Endothelial cell of umbilical vein (primary cell): ENCODE measurements around the gene RHOBTB1. TPM values are rescaled to one million over a fixed set of nuclear protein-coding genes. Genes with fewer than 3 reads are reported as not detected.

Experiments used
- BruUV-seq: library from RNA; stranded (reverse); fragments of 400-500 nt; replicated peaks from 2 replicates; lab custom pipeline; 2021; lab: Mats Ljungman, UMichigan
- CTCF ChIA-PET: fragments of 300-600, 350-600 bp; sonication (Branson Sonifier 250); formaldehyde crosslinking; loops from one replicate; lab custom pipeline; 2021; ENCODE audit warnings: antibody characterized with exemption, inconsistent platforms; lab: Charles Lee
- POLR2A ChIA-PET: fragments of 300-600, 350-600 bp; sonication (Branson Sonifier 250); formaldehyde crosslinking; loops from one replicate; lab custom pipeline; 2021; ENCODE audit warnings: antibody characterized with exemption, inconsistent platforms; lab: Charles Lee
- DNase-seq: peaks from one replicate; pipeline ENCODE4 v3.0.0-alpha.2; 2011; ENCODE audit warnings: low read depth, low spot score
- FAIRE-seq: peaks from 2 replicates; lab custom pipeline; 2011; peaks lifted over from hg19 to GRCh38; lab: Jason Lieb, UNC
- H2AFZ ChIP-seq: 2 replicates; pipeline ENCODE4 v1.6.0; 2012; ENCODE audit warnings: low read depth, low read length, control low read depth, inconsistent platforms
- H3K27ac ChIP-seq: 2 replicates; pipeline ENCODE4 v1.5.1; 2011; ENCODE audit warnings: low read depth, mild to moderate bottlenecking, control low read depth, low read length, moderate library complexity; ENCODE audit not compliant: insufficient read depth
- H3K27me3 ChIP-seq, 2 experiments: 2 replicates each; pipeline versions ENCODE4 v1.6.0 to v1.6.1; 2011; ENCODE audit warnings: low read length in 2 of 2, mixed read lengths in 1 of 2; ENCODE audit not compliant: control insufficient read depth in 2 of 2, insufficient read depth in 2 of 2
- H3K36me3 ChIP-seq, 2 experiments: 2 replicates in 1 of 2; 3 replicates in 1 of 2; pipeline ENCODE4 v1.5.1; 2011; ENCODE audit warnings: low read length in 2 of 2, mild to moderate bottlenecking in 1 of 2, moderate library complexity in 1 of 2; ENCODE audit not compliant: control insufficient read depth in 2 of 2, insufficient read depth in 2 of 2; ENCODE audit errors: extremely low read depth in 1 of 2
- H3K4me1 ChIP-seq: 3 replicates; pipeline ENCODE4 v1.5.1; 2011; ENCODE audit warnings: mild to moderate bottlenecking, low read length; ENCODE audit not compliant: control insufficient read depth, insufficient read depth; ENCODE audit errors: extremely low read depth
- H3K4me2 ChIP-seq: 2 replicates; pipeline ENCODE4 v1.6.1; 2011; ENCODE audit warnings: low read length, control low read depth, mixed read lengths; ENCODE audit not compliant: insufficient read depth
- H3K4me3 ChIP-seq, 3 experiments: fragments of 200-600 bp in 1 of 3; sonication (generic), shearing (Covaris generic) in 1 of 3; replicated peaks in 1 of 3; 2 replicates each; pipeline ENCODE4 v1.5.1; 2011 to 2016; ENCODE audit warnings: control low read depth in 3 of 3, low read length in 3 of 3, mild to moderate bottlenecking in 2 of 3, inconsistent platforms in 1 of 3, low read depth in 1 of 3, moderate library complexity in 1 of 3; ENCODE audit not compliant: insufficient read depth in 1 of 3
- H3K79me2 ChIP-seq: 2 replicates; pipeline ENCODE4 v1.6.0; 2012; ENCODE audit warnings: low read length, inconsistent platforms; ENCODE audit not compliant: control insufficient read depth, insufficient read depth
- H3K9ac ChIP-seq: replicated peaks from 2 replicates; pipeline ENCODE3; 2011; ENCODE audit warnings: low read length, control low read depth; ENCODE audit not compliant: insufficient read depth; ENCODE audit errors: extremely low read depth
- H3K9me1 ChIP-seq: replicated peaks from 3 replicates; pipeline ENCODE4 v1.6.0; 2011; ENCODE audit warnings: mild to moderate bottlenecking, low read length; ENCODE audit not compliant: control insufficient read depth, insufficient read depth; ENCODE audit errors: extremely low read depth
- H3K9me3 ChIP-seq: replicated peaks from 2 replicates; pipeline ENCODE4 v1.5.1; 2012; ENCODE audit warnings: low read length, inconsistent platforms; ENCODE audit not compliant: control insufficient read depth, insufficient read depth
- H4K20me1 ChIP-seq: replicated peaks from 2 replicates; pipeline ENCODE3; 2011; ENCODE audit warnings: mild to moderate bottlenecking, low read length; ENCODE audit not compliant: control insufficient read depth, insufficient read depth; ENCODE audit errors: extremely low read depth
- EZH2 ChIP-seq: IDR thresholded peaks from 2 replicates; pipeline ENCODE4 v1.6.1; 2012; ENCODE audit warnings: borderline replicate concordance, low read depth, mild to moderate bottlenecking, moderate library complexity, low read length, inconsistent platforms; ENCODE audit not compliant: severe bottlenecking
- FOS ChIP-seq: IDR thresholded peaks from 2 replicates; pipeline ENCODE4 v1.6.1; 2011; ENCODE audit warnings: mild to moderate bottlenecking, low read length, moderate library complexity, borderline replicate concordance; ENCODE audit not compliant: insufficient read depth
- GATA2 ChIP-seq: IDR thresholded peaks from 2 replicates; pipeline ENCODE4 v1.7.0; 2011; ENCODE audit warnings: low read depth, mild to moderate bottlenecking, moderate library complexity, mixed read lengths, low read length; ENCODE audit not compliant: insufficient read length, insufficient read depth
- JUN ChIP-seq: IDR thresholded peaks from 2 replicates; pipeline ENCODE4 v1.6.1; 2011; ENCODE audit warnings: borderline replicate concordance, low read depth; ENCODE audit not compliant: insufficient read length, insufficient read depth
- MYC ChIP-seq: IDR thresholded peaks from one replicate; pipeline ENCODE4 v1.6.1; 2011; ENCODE audit warnings: mild to moderate bottlenecking, low read depth, low read length
- POLR2A ChIP-seq: IDR thresholded peaks from 2 replicates; pipeline ENCODE4 v1.6.1; 2012; ENCODE audit warnings: low read depth, mild to moderate bottlenecking, control low read depth, low read length
- POLR2AphosphoS5 ChIP-seq: IDR thresholded peaks from 2 replicates; pipeline ENCODE4 v1.6.1; 2012; ENCODE audit warnings: low read depth, mild to moderate bottlenecking, control low read depth, low read length, moderate library complexity; ENCODE audit not compliant: insufficient read depth
- dilution Hi-C: fragments of 300-500 bp; cut with MboI; formaldehyde crosslinking; loops from one replicate; pipeline ENCODE4 v1.15.0; 2019; ENCODE audit warnings: low sequenced_read_pairs; ENCODE audit not compliant: extremely low pct_ligation_motif_present
- intact Hi-C: fragments of 100-400 bp; cut with micrococcal nuclease; formaldehyde crosslinking; loops from one replicate; pipeline ENCODE4 v1.10.0; 2022
- polyA plus RNA-seq, 4 experiments: library from polyadenylated mRNA; depleted of rRNA in 3 of 4; stranded (reverse) in 3 of 4; unstranded in 1 of 4; fragments of >200 nt; gene quantifications; 2 replicates each; pipeline versions ENCODE4 v1.2.1 to v1.2.3, GENCODE V29; 2011 to 2012; ENCODE audit warnings: missing spikeins in 1 of 4
- total RNA-seq: library from RNA; stranded (reverse); gene quantifications from 2 replicates; pipeline ENCODE4 v1.2.3, GENCODE V29; 2021
- TF ChIP-seq, protein P1 (sequence below): IDR thresholded peaks from 2 replicates; pipeline ENCODE4 v1.6.1; 2011; ENCODE audit not compliant: insufficient read depth, insufficient read length
- TF ChIP-seq, protein P2 (sequence below), 2 donors: IDR thresholded peaks; 1 replicate in 1 of 2; 2 replicates in 1 of 2; pipeline ENCODE4 v1.5.1; 2011; ENCODE audit warnings: low read length in 2 of 2, mild to moderate bottlenecking in 2 of 2, moderate library complexity in 2 of 2, control low read depth in 1 of 2, inconsistent platforms in 1 of 2, low read depth in 1 of 2; ENCODE audit not compliant: insufficient read depth in 1 of 2; ENCODE audit errors: extremely low read depth in 1 of 2

The RHOBTB1 gene
- total and polyA plus RNA-seq, 2 donors (not counting 3 experiments of a cell fraction or from before 2014, with no cell fraction given) = 21.2 to 31.0 TPM

DNA sequence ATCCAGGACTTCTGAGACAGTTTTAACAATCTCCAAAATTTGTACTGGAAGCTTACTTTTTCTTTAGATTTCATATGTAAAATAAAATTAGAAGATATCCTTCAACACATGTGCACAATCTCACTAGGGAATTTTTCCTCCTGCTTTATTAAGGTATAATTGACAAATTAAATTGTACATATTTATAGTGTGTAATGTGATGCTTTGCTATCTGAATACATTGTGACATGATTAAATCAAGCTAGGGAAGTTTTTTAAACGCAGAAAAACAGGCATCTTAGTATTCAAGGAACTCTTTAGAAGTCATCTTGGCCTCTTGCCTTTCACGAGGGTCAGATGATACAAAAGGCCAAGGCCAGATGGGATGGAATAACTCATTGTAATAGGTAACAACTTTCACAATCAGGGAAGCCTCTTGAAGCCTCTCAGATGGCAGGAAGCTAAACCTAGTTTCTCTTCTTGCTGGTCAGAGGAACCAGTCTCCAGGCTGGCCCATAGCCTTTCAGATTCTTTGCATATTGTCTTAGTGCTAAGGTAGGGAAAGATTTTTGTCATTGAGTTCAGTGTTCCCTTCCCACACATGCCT lies 78.7 kb downstream of the RHOBTB1 start:
- TF ChIP-seq POLR2AphosphoS5 = no peak
- no peak for TF ChIP-seq JUN
- H3K27ac ChIP-seq = no peak overlapping the region
- no peaks in the 10 kb centered on the region for H3K79me2 ChIP-seq
- H4K20me1 ChIP-seq = no peaks in the 10 kb centered on the region
- no peak overlapping the region for H3K4me2 ChIP-seq
- no TSS peak for BruUV-seq
- H3K9me1 ChIP-seq = no peaks in the 10 kb centered on the region
- H3K36me3 ChIP-seq = no peaks in the 10 kb centered on the region
- FAIRE-seq = no peak
- intact Hi-C loops (no loop called here), dilution Hi-C loops (no loop called here)
- no peaks in the 10 kb centered on the region for H3K27me3 ChIP-seq
- H3K9me3 ChIP-seq = no peaks in the 10 kb centered on the region
- H2AFZ ChIP-seq = no peak overlapping the region
- no peak overlapping the region for H3K9ac ChIP-seq
- no peak for DNase-seq
- ChIA-PET POLR2A (no interaction called here), CTCF (interaction anchor here (1.4 kb wide), 1 partner anchor 9 kb away, joined by 3 read pairs; no protein-coding TSS in a partner anchor)
- no peaks in the 10 kb centered on the region for H3K4me1 ChIP-seq
- no peak overlapping the region for H3K4me3 ChIP-seq

DNA sequence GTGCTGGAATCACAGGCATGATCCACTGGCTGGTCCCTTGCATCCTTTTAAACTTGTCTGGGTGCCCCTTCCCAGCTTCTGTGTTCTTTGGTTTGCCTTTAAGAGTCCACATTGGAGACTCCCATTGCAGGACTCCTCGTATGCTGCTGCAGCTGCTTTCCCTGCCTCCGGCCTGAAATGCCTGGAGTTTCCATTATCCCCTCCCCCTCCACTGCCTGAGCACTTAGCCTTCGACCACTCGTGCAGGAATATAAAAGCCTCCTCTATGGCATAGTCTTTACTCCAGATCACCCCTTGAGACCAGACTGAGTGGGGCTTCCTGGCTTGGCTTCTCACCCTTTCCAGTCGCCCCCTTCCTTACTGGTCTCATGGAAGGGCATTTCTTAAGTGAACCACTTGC lies 80.2 kb downstream of the RHOBTB1 start:
- H3K36me3 ChIP-seq = no peaks in the 10 kb centered on the region
- no peaks in the 10 kb centered on the region for H3K9me1 ChIP-seq
- H4K20me1 ChIP-seq = no peaks in the 10 kb centered on the region
- no peaks in the 10 kb centered on the region for H3K79me2 ChIP-seq
- no peak for FAIRE-seq
- H3K27me3 ChIP-seq = no peaks in the 10 kb centered on the region
- no peak overlapping the region for H3K4me3 ChIP-seq
- no peak for TF ChIP-seq MYC
- no peak for TF ChIP-seq EZH2
- TF ChIP-seq POLR2A = no peak
- TF ChIP-seq GATA2 = no peak
- TF ChIP-seq, protein P1, sequence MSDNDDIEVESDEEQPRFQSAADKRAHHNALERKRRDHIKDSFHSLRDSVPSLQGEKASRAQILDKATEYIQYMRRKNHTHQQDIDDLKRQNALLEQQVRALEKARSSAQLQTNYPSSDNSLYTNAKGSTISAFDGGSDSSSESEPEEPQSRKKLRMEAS = no peak
- no peak for TF ChIP-seq JUN
- no peak for TF ChIP-seq POLR2AphosphoS5
- TF ChIP-seq, protein P2, sequence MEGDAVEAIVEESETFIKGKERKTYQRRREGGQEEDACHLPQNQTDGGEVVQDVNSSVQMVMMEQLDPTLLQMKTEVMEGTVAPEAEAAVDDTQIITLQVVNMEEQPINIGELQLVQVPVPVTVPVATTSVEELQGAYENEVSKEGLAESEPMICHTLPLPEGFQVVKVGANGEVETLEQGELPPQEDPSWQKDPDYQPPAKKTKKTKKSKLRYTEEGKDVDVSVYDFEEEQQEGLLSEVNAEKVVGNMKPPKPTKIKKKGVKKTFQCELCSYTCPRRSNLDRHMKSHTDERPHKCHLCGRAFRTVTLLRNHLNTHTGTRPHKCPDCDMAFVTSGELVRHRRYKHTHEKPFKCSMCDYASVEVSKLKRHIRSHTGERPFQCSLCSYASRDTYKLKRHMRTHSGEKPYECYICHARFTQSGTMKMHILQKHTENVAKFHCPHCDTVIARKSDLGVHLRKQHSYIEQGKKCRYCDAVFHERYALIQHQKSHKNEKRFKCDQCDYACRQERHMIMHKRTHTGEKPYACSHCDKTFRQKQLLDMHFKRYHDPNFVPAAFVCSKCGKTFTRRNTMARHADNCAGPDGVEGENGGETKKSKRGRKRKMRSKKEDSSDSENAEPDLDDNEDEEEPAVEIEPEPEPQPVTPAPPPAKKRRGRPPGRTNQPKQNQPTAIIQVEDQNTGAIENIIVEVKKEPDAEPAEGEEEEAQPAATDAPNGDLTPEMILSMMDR (IDR thresholded peaks at IDR 0.05; ENCODE audit: extremely low read depth in 1 of 2, insufficient read depth in 1 of 2, low read depth in 1 of 2, low read length in 2 of 2) = no peak
- TF ChIP-seq FOS = no peak
- DNase-seq = no peak
- dilution Hi-C loops = no loop called here
- intact Hi-C loops = no loop called here
- no peak overlapping the region for H2AFZ ChIP-seq
- no peaks in the 10 kb centered on the region for H3K4me1 ChIP-seq
- no TSS peak for BruUV-seq
- CTCF ChIA-PET = no interaction called here
- POLR2A ChIA-PET = no interaction called here
- H3K27ac ChIP-seq = no peak overlapping the region
- no peak overlapping the region for H3K4me2 ChIP-seq
- no peaks in the 10 kb centered on the region for H3K9me3 ChIP-seq
- no peak overlapping the region for H3K9ac ChIP-seq
